ENCODE measurements around the gene CAP1.

The CAP1 gene

DNA sequence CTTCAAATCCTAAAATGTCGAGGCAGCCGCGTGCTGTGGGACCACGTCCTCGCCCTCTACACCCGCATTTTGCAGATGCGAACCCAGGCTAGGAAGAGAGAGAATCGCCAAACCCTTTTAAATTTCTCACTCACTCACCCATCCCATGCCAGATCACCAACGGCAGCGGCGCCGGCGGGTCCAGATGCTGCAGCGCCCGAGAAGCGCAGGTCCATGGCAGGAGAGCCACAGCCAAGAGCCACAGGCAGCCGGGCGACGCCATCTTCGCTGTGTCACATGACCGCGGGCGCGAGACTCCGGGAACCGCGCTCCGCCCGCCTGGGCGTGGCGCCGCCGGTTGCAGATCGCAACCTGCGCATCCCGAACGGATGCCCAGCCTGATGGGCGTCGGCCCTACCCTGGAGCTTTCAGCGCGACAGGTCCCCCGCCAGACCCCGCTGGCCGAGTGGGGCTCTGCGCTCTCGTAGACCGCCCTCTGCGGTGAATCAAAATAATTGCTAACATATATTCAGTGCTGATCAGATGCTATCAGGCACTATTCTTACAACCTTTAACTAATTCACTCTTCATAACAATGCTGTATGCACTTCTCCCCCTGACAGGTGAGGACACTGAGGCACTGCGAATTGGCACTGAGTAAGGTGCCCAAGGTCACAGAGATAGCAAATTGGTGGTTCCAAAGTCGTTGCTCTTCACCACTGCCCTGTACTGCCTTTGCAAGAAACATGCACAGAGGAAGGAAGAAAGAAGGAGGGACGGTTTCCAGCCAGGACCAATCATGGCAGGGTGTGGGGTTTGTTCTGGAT lies 56.7 kb downstream of the CAP1 start, which contains the start of gene PPT1:
TSS of gene PPT1 (minus strand) at position 276 of the 806 bp plus-strand sequence. CDS start at position 262, 14 bp downstream.
- peak; percentile 74 for DNase-seq (ENCODE audit: low spot score)

GRCh38 chr1:40102038-40102437 lies 61.5 kb downstream of the CAP1 start:
- DNase-seq (ENCODE audit: low spot score) = no peak

GRCh38 chr1:40102896-40103295 lies 62.4 kb downstream of the CAP1 start:
- no peak for DNase-seq (ENCODE audit: low spot score)

DNA sequence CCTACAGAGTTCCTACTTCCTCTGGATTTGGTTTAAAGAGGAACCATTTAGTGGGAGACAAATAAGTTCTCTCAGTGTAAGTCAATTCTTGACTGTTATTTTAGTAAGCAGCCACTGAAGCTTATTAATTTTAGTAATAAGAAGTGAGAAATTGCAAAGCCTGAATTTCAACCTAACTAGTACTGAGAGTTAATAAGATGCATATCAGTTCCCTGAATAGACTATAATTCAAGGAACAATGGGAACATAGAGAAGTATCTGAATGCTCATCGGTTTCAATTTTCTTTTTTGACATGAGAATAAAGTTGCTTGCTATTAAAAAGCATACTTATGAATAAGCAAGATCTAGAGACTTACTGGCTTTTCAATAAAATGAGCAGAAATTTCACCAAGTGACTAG lies 64.5 kb downstream of the CAP1 start:
- no peak for DNase-seq (ENCODE audit: low spot score)

GRCh38 chr1:40107290-40107959 lies 66.9 kb downstream of the CAP1 start:
- no peak for DNase-seq (ENCODE audit: low spot score)

GRCh38 chr1:40110389-40110788 lies 69.9 kb downstream of the CAP1 start:
- no peak for DNase-seq (ENCODE audit: low spot score)

GRCh38 chr1:40114400-40114799 lies 73.9 kb downstream of the CAP1 start:
- DNase-seq (ENCODE audit: low spot score) = no peak

GRCh38 chr1:40120128-40120527 lies 79.6 kb downstream of the CAP1 start:
- no peak for DNase-seq (ENCODE audit: low spot score)
